ENCODE data around the gene ARHGAP42. TPM values are rescaled to one million over a fixed set of nuclear protein-coding genes. Genes with fewer than 3 reads are reported as not detected.

The ARHGAP42 gene
- total and polyA plus RNA-seq, 2 of the 13 experiments (the other 11 are each of a cell fraction or from before 2014, with no cell fraction given): 2.5 to 4.3 TPM

GRCh38 chr11:100735949-100736675 is 49.0 kb downstream of the ARHGAP42 start:
- Histone ChIP-seq H3K79me2 (ENCODE audit: insufficient read depth, low read length) (no peaks in the 10 kb centered on the region), H3K4me1 (ENCODE audit: insufficient read depth, low read length) (peaks cover 13% of the 10 kb centered on the region; the same call in 1 of the 2 replicates), H4K20me1 (ENCODE audit: insufficient read depth, low read length) (no peaks in the 10 kb centered on the region), H3K27ac (ENCODE audit: extremely low read length, insufficient read depth, low read length) (no peak overlapping the region), H3K4me3 (replicated peaks in 1 of 3; ENCODE audit: insufficient read depth in 1 of 3, low read depth in 2 of 3, low read length in 3 of 3) (no peak overlapping the region), H3K27me3 (ENCODE audit: control insufficient read depth in 1 of 2, insufficient read depth in 2 of 2, low read length in 2 of 2) (no peaks in the 10 kb centered on the region), H3K4me2 (ENCODE audit: low read depth, low read length) (no peak overlapping the region), H3K36me3 (replicated peaks in 1 of 2; ENCODE audit: control insufficient read depth in 1 of 2, insufficient read depth in 2 of 2, low read length in 2 of 2) (no peaks in the 10 kb centered on the region), H3K9ac (ENCODE audit: insufficient read depth, low read depth, low read length) (no peak overlapping the region), H3K9me3 (ENCODE audit: low read length) (no peaks in the 10 kb centered on the region), H2AFZ (ENCODE audit: low read length) (no peak overlapping the region)
- DNase-seq (ENCODE audit: low spot score): no peak
- WGBS (ENCODE audit: low lambda C conversion rate): 83% methylated on average over 5 of the region's 5 CpGs
- TF ChIP-seq MTF1 (CRISPR knock-in tag; IDR thresholded peaks at IDR 0.05) (no peak), PAWR (CRISPR knock-in tag; IDR thresholded peaks at IDR 0.05; ENCODE audit: borderline replicate concordance) (no peak), ZNF761 (CRISPR knock-in tag; conservative IDR thresholded peaks at IDR 0.05) (no peak), ZNF672 (CRISPR knock-in tag; IDR thresholded peaks at IDR 0.05) (no peak), ZNF776 (CRISPR knock-in tag; IDR thresholded peaks at IDR 0.05) (no peak), ZNF775 (CRISPR knock-in tag; IDR thresholded peaks at IDR 0.05; ENCODE audit: borderline replicate concordance) (no peak), CCDC6 (CRISPR knock-in tag; IDR thresholded peaks at IDR 0.05) (no peak), CC2D1A (CRISPR knock-in tag; IDR thresholded peaks at IDR 0.05) (no peak)
- TF ChIP-seq, protein P1, sequence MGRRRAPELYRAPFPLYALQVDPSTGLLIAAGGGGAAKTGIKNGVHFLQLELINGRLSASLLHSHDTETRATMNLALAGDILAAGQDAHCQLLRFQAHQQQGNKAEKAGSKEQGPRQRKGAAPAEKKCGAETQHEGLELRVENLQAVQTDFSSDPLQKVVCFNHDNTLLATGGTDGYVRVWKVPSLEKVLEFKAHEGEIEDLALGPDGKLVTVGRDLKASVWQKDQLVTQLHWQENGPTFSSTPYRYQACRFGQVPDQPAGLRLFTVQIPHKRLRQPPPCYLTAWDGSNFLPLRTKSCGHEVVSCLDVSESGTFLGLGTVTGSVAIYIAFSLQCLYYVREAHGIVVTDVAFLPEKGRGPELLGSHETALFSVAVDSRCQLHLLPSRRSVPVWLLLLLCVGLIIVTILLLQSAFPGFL (CRISPR knock-in tag; IDR thresholded peaks at IDR 0.05): no peak
- ChIA-PET POLR2A (no interaction called here), CTCF (ENCODE audit: low intra/inter-chr PET ratio, low total read pairs) (no interaction called here)
- no TSS peak for BruUV-seq (replicated peaks)
- in situ Hi-C loops (cut with HindIII; ENCODE audit: extremely low pct_ligation_motif_present, low pct_unique_long_range_greater_than_20kb) (no loop called here), intact Hi-C loops (cut with micrococcal nuclease; ENCODE audit: unreplicated experiment) (no loop called here)
- no peak for ATAC-seq
- no peak for FAIRE-seq

Measured in HepG2 (cell line).